ENCODE data around the gene NMD3.
"Not testable (repeated sequence)": the region's sequence is repeated elsewhere in the genome, so short reads cannot be mapped to it uniquely, and the experiment has no call there.

NMD3 gene

GRCh38 chr3:161220850-161221753 is at the start of gene NMD3:
NMD3 (plus strand) TSS chr3:161221311; CDS start chr3:161222014, 703 bp downstream.
- DNase-seq (ENCODE audit: low read depth in 2 of 2) = peak; percentile 77 to 88

DNA sequence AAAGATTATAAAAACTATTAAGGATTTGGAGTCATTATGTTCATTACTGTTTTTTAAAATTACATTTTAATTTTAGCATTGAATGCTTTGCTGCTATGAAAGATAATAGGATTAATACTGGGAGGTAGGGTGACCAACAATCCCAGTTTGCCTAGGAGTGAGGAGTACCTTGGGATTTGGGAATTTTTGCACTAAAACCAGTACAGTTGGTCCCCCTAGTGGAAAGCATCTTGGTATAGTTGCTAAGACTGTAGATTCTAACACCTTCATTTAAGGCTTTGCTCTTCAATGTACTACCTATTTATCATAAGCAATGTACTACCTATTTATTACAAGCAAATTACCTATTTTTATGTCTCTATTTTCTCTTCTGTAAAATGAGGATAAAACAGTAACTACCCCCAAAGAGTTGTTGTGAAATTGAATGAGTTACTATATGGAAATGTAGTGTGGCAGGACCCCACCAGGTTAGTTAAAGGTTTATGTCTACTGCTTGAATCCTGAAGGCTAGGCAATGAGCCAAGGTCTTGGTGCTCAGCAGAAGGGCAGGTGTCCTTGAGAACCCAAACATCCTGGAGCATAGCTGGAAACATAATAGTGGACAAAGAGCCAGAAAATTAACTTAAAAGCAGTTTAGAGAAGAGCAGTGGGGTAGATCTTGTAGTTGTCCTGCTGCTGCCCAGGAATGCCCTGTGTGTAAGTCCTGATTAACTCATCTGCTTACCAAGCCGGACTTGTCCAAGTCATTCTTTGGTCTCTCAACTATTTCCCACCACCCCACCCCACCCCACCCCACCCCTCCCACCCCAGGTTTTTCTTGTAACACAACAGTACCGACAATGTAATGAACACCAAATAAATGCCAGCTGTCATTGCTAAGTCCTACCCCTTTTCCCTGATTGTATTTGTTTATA is 49.2 kb upstream of the NMD3 start:
- no peak for DNase-seq (ENCODE audit: low read depth in 2 of 2)

DNA sequence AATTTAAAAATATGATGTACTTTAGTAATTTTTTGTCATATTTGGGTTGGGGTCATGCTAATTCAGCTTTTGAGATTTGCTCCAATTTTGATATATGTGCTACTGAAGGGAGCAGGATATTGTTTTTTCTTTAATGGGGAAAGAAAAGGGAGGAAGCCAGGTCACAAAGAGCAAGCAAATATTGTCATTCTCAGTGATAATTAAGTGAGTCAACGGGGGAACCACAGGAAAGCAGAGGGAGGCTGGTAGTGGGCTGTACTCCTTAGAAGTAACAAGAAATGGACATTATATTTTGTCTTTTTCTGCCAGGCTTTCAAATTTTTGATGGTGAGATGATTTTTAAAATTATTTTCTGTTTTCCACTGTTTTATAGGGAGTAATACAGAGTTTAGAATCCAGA is 45.6 kb upstream of the NMD3 start:
- no peak for DNase-seq (ENCODE audit: low read depth in 2 of 2)

GRCh38 chr3:161177991-161178390 is 43.1 kb upstream of the NMD3 start:
- no peak for DNase-seq (ENCODE audit: low read depth in 2 of 2)

GRCh38 chr3:161181371-161181770 is 39.7 kb upstream of the NMD3 start:
- not testable (repeated sequence) for DNase-seq (ENCODE audit: low read depth in 2 of 2)

GRCh38 chr3:161187046-161187445 is 34.1 kb upstream of the NMD3 start:
- no peak for DNase-seq (ENCODE audit: low read depth in 2 of 2)

GRCh38 chr3:161197855-161198850 is 23.0 kb upstream of the NMD3 start:
- no peak for DNase-seq (ENCODE audit: low read depth in 2 of 2)

- no peak for DNase-seq (ENCODE audit: low read depth in 2 of 2)
Measured at GRCh38 chr3:161199926-161200325, 21.2 kb upstream of the NMD3 start.

- DNase-seq (ENCODE audit: low read depth in 2 of 2) = no peak
Measured at GRCh38 chr3:161203485-161204098, 17.5 kb upstream of the NMD3 start.

DNA sequence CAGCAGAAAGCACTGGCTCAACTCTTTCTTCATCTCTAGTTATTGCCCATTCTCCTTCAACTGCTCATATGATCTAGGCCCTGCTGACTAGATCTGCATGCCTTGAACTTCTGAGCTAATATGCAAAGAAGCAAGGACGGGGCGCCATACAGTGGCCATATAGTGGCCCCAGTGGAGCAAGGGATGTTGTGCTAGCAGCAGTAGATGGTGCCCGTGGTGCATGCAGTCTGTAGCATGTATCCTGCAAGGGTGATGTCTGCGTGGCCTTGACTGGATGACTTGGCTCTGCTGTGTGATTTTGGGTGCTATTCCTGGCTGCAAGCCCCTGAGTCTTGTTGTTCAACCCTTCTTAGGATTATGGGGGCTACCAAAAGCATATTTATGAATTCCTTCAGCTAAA is 12.2 kb upstream of the NMD3 start:
- no peak for DNase-seq (ENCODE audit: low read depth in 2 of 2)

DNA sequence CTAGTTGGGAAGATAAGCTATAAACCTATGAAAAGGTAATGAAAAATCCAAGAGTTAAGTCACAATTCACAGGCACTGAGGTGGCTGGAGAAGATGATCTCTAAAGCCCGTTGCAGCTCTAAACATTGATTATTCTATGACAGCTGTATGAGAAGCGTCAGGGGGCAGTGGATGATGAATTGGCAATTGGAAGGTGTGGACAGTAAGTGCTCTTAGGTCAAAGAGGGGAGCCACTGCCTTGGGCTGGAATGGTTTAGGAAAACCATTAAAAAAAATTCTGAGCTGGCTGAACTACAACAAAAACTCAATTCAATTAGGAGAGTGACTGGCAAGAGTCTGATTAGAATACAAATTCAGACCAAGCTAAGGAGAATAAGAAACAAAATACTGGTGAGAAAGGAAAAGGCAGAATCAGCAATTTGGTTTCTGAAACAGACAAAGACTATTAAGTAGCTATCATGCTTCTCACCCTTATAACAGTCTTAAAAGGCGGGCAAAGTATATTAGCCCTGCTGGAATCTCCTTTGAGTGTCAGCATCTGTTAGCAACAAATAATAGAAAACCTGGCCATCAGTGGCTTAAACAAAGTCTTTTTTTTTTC is 8.8 kb upstream of the NMD3 start:
- DNase-seq (ENCODE audit: low read depth in 2 of 2) = no peak

DNA sequence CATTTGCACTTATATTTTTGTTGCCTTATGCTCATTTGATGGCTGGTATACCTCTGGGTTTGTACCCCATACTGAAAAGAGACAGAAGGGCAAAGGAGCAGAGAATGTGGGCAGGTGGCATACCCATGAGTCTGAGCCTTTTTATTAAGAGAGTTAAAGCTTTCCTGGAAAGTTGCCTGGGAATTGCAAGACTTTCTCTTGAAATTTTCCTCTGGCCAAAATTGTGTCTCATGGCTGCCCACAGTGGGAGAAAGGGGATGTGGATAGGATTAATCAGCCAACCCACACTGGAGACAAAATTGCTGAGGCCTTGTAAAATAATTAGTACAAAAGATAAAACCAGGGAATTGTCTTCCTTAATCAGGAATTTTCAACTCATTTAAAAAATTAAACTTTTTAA is 8.2 kb upstream of the NMD3 start:
- DNase-seq (ENCODE audit: low read depth in 2 of 2) = no peak

DNA sequence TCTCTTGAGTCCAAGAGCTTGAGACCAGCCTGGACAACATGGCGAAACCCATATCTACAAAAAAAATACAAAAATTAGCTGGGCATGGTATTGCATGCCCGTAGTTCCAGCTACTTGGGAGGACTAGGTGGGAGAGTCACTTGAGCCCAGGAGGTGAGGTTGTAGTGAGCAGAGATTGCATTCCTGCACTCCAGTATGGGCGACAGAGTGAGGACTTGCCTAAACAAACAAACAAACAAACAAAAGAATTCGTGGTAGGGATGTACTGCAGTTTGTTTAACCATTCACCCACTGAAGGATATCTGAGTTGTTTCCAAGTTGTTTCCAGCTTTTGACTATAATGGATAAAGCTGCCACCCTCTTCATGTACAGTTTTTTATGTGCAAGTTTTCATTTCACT is 7.5 kb upstream of the NMD3 start:
- DNase-seq (ENCODE audit: low read depth in 2 of 2) = no peak

GRCh38 chr3:161215185-161215584 is 5.9 kb upstream of the NMD3 start:
- DNase-seq (ENCODE audit: low read depth in 2 of 2) = no peak

- no peak for DNase-seq (ENCODE audit: low read depth in 2 of 2)
Measured at GRCh38 chr3:161217496-161217895, 3.6 kb upstream of the NMD3 start.

- no peak for DNase-seq (ENCODE audit: low read depth in 2 of 2)
Measured at GRCh38 chr3:161219495-161219894, 1.6 kb upstream of the NMD3 start.

GRCh38 chr3:161221806-161222600 is 892 bp downstream of the NMD3 start:
- DNase-seq (ENCODE audit: low read depth in 2 of 2) = no peak

DNA sequence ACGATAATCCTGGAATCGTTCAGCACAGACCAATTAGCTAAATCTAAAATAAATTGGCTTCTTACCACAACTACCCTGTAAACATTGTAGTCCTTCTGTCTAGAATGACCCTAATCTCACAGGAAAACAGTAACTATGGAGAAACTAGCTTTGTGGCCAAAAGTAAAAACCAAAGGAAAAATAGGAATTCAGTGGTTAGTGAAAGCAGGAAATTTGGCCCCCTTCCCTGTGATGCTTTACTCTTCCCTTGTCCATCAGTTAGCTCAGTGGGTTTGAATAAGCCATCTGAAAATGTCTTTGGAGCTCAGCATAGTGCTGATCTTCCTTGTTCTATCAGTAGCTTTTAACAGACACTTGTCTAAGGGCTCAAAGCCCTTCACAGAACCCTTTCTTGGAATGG is 1.6 kb downstream of the NMD3 start:
- no peak for DNase-seq (ENCODE audit: low read depth in 2 of 2)

DNA sequence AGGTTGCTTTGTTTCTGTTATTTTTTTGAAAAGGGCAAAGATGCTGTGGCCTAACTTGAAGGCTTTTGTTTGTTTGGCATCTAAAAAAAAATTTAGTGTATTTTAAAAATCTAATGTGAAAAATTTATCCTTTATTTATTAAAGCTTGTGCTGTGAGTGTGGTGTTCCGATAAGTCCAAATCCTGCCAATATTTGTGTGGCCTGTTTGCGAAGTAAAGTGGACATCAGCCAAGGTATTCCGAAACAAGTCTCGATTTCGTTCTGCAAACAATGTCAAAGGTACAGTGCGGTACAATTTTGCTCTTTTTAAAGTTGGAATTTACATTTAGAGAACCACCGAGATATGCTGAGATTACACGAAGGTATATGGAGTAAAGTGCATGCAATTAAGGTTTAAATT is 3.7 kb downstream of the NMD3 start:
- DNase-seq (ENCODE audit: low read depth in 2 of 2) = no peak

Data from stimulated activated CD4-positive, alpha-beta T cell treated with anti-CD3 and anti-CD28 coated beads, Interleukin-1b, Interleukin-23, amount 100 ng/mL, for 1 hour (primary cell).